GM12878 (cell line): Measurements from ENCODE around the gene PTCD2. TPM values are rescaled to one million over a fixed set of nuclear protein-coding genes. Genes with fewer than 3 reads are reported as not detected.

Experiments used
- ATF7 ChIP-seq: fragments of 450-650 bp; IDR thresholded peaks from 2 replicates; pipeline ENCODE4 v1.6.1; 2016; ENCODE audit warnings: low read depth, mild to moderate bottlenecking
- CHD1 ChIP-seq: IDR thresholded peaks from 2 replicates; pipeline ENCODE4 v1.6.1; 2012; ENCODE audit warnings: low read depth, low read length, improper control_type of control experiment
- CHD2 ChIP-seq: IDR thresholded peaks from 2 replicates; pipeline ENCODE4 v1.6.1; 2011; ENCODE audit warnings: low read depth, low read length, improper control_type of control experiment, borderline replicate concordance
- CHD4 ChIP-seq: fragments of 200-600 bp; sonication (generic); IDR thresholded peaks from 2 replicates; pipeline ENCODE4 v1.6.1; 2016; ENCODE audit warnings: mild to moderate bottlenecking
- FOXK2 ChIP-seq: fragments of 450-650 bp; IDR thresholded peaks from 2 replicates; pipeline ENCODE4 v1.6.1; 2017; ENCODE audit warnings: mild to moderate bottlenecking, moderate library complexity
- MAX ChIP-seq: IDR thresholded peaks from 2 replicates; pipeline ENCODE4 v1.6.1; 2012; ENCODE audit warnings: low read depth, low read length, improper control_type of control experiment
- MXI1 ChIP-seq: fragments of 150-350 bp; IDR thresholded peaks from 2 replicates; pipeline ENCODE4 v1.6.1; 2011; ENCODE audit warnings: low read depth, mild to moderate bottlenecking, inconsistent platforms, low read length, improper control_type of control experiment
- POLR2A ChIP-seq: IDR thresholded peaks from 2 replicates; pipeline ENCODE4 v1.6.1; 2011; ENCODE audit warnings: low read depth, mild to moderate bottlenecking, low read length
- POLR2AphosphoS2 ChIP-seq: IDR thresholded peaks from 2 replicates; pipeline ENCODE4 v1.6.1; 2011; ENCODE audit warnings: low read depth, mild to moderate bottlenecking, low read length, improper control_type of control experiment, moderate library complexity
- PRDM15 ChIP-seq: fragments of 450-650 bp; formaldehyde crosslinking; IDR thresholded peaks from 2 replicates; pipeline ENCODE4 v1.4.0; 2020; ENCODE audit warnings: mild to moderate bottlenecking, moderate library complexity
- RCOR1 ChIP-seq: conservative IDR thresholded peaks from 2 replicates; pipeline ENCODE4 v1.6.1; 2012; ENCODE audit warnings: low read depth, low read length, improper control_type of control experiment
- RELB ChIP-seq: fragments of 450-650 bp; IDR thresholded peaks from 2 replicates; pipeline ENCODE4 v1.6.1; 2017; ENCODE audit warnings: low read depth, mild to moderate bottlenecking, moderate library complexity
- RUNX3 ChIP-seq: IDR thresholded peaks from 2 replicates; pipeline ENCODE4 v1.6.1; 2012; ENCODE audit warnings: low read length, inconsistent platforms
- TAF1 ChIP-seq: IDR thresholded peaks from 2 replicates; pipeline ENCODE4 v1.6.1; 2011; ENCODE audit warnings: mild to moderate bottlenecking, low read depth, low read length, borderline replicate concordance
- YY1 ChIP-seq: IDR thresholded peaks from 2 replicates; pipeline ENCODE4 v1.6.1; 2011; ENCODE audit warnings: low read depth, mild to moderate bottlenecking, low read length
- ZNF24 ChIP-seq: fragments of 450-650 bp; IDR thresholded peaks from 2 replicates; pipeline ENCODE4 v1.6.1; 2017; ENCODE audit warnings: antibody characterized with exemption, mild to moderate bottlenecking
- polyA plus RNA-seq, 11 experiments: library from polyadenylated mRNA; depleted of rRNA in 4 of 11; unstranded in 6 of 11; stranded (reverse) in 5 of 11; fragments of >200 nt; fragmentation: Nextera tagmentation in 4 of 11; fragmentation: Illumina TruSeq in 1 of 11; extraction: Ambion mirVana in 4 of 11; extraction: Trizol in 1 of 11; gene quantifications; 1 replicate in 1 of 11; 2 replicates in 10 of 11; pipeline versions ENCODE4 v1.2.1 to v1.2.3, GENCODE V29; 2011 to 2016; ENCODE audit warnings: inconsistent platforms in 2 of 11, missing spikeins in 2 of 11, low read depth in 1 of 11
- total RNA-seq, 4 experiments: library from RNA; depleted of rRNA in 3 of 4; stranded (reverse); fragments of >200 nt in 3 of 4; fragmentation: Illumina TruSeq in 1 of 4; extraction: Trizol in 1 of 4; gene quantifications; 2 replicates each; pipeline versions ENCODE4 v1.2.1 to v1.2.3, GENCODE V29; 2013 to 2021
- TF ChIP-seq, protein P1 (sequence below): fragments of 450-650 bp; IDR thresholded peaks from 2 replicates; pipeline ENCODE4 v1.6.1; 2016; ENCODE audit warnings: mild to moderate bottlenecking, moderate library complexity, borderline replicate concordance
- TF ChIP-seq, protein P2 (sequence below): IDR thresholded peaks from 2 replicates; pipeline ENCODE4 v1.6.1; 2011; ENCODE audit warnings: borderline replicate concordance, low read depth, mild to moderate bottlenecking, moderate library complexity, mixed read lengths, low read length; ENCODE audit not compliant: insufficient read depth; ENCODE audit errors: extremely low read length
- TF ChIP-seq, protein P3 (sequence below): IDR thresholded peaks from 2 replicates; pipeline ENCODE4 v1.6.1; 2012; ENCODE audit warnings: low read length, inconsistent platforms

Gene PTCD2
- total and polyA plus RNA-seq, 10 of the 15 experiments (the other 5 are each of a cell fraction or from before 2014, with no cell fraction given): 8.7 to 15.0 (median 11.9) TPM

DNA sequence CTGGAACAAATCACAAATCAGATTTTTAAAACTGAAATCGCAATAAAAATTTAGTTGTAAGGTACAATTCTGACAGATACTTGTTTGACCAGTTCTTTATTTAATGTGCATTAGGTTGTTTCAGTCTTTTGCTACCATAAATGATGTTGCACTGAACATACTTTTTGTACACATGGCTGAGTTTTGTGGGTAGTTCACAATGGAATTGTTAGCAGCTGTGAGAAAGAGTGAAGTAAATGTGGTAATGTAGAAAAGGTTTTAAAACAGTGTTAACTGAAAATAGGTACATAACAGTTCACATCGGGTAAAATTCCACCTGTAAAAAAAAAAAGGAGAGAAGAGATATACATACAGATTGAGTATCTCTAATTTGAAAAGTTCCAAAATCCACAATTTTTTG is 25.7 kb upstream of the PTCD2 start (continued):
- TF ChIP-seq RELB (0 out of 2 replicates have a peak, but pooled peaks have one; percentile 29), MAX (no peak), CHD1 (no peak), PRDM15 (CRISPR knock-in tag) (no peak), POLR2AphosphoS2 (no peak), POLR2A (no peak), FOXK2 (no peak), ATF7 (peak; percentile 50; the same call in 1 of the 2 replicates), RCOR1 (no peak), YY1 (no peak), CHD4 (no peak), ZNF24 (0 out of 2 replicates have a peak, but pooled peaks have one; percentile 34), MXI1 (no peak), TAF1 (no peak), CHD2 (no peak), RUNX3 (peak; percentile 76)
- TF ChIP-seq, protein P1, sequence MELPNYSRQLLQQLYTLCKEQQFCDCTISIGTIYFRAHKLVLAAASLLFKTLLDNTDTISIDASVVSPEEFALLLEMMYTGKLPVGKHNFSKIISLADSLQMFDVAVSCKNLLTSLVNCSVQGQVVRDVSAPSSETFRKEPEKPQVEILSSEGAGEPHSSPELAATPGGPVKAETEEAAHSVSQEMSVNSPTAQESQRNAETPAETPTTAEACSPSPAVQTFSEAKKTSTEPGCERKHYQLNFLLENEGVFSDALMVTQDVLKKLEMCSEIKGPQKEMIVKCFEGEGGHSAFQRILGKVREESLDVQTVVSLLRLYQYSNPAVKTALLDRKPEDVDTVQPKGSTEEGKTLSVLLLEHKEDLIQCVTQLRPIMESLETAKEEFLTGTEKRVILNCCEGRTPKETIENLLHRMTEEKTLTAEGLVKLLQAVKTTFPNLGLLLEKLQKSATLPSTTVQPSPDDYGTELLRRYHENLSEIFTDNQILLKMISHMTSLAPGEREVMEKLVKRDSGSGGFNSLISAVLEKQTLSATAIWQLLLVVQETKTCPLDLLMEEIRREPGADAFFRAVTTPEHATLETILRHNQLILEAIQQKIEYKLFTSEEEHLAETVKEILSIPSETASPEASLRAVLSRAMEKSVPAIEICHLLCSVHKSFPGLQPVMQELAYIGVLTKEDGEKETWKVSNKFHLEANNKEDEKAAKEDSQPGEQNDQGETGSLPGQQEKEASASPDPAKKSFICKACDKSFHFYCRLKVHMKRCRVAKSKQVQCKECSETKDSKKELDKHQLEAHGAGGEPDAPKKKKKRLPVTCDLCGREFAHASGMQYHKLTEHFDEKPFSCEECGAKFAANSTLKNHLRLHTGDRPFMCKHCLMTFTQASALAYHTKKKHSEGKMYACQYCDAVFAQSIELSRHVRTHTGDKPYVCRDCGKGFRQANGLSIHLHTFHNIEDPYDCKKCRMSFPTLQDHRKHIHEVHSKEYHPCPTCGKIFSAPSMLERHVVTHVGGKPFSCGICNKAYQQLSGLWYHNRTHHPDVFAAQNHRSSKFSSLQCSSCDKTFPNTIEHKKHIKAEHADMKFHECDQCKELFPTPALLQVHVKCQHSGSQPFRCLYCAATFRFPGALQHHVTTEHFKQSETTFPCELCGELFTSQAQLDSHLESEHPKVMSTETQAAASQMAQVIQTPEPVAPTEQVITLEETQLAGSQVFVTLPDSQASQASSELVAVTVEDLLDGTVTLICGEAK: no peak
- TF ChIP-seq, protein P2, sequence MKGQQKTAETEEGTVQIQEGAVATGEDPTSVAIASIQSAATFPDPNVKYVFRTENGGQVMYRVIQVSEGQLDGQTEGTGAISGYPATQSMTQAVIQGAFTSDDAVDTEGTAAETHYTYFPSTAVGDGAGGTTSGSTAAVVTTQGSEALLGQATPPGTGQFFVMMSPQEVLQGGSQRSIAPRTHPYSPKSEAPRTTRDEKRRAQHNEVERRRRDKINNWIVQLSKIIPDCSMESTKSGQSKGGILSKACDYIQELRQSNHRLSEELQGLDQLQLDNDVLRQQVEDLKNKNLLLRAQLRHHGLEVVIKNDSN: no peak
- TF ChIP-seq, protein P3, sequence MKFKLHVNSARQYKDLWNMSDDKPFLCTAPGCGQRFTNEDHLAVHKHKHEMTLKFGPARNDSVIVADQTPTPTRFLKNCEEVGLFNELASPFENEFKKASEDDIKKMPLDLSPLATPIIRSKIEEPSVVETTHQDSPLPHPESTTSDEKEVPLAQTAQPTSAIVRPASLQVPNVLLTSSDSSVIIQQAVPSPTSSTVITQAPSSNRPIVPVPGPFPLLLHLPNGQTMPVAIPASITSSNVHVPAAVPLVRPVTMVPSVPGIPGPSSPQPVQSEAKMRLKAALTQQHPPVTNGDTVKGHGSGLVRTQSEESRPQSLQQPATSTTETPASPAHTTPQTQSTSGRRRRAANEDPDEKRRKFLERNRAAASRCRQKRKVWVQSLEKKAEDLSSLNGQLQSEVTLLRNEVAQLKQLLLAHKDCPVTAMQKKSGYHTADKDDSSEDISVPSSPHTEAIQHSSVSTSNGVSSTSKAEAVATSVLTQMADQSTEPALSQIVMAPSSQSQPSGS: no peak
